HG03342 (cell line): Measurements from ENCODE around the gene ZNF292.
A peak's percentile ranks its signal among the peaks of the same experiment; 100 is the strongest.
"Not testable (repeated sequence)": the region's sequence is repeated elsewhere in the genome, so short reads cannot be mapped to it uniquely, and the experiment has no call there.

Experiments
- ATAC-seq: cut with Tn5 transposase; IDR thresholded peaks from one replicate; pipeline ENCODE4 v1.9.1; 2021; ENCODE audit warnings: mild to moderate bottlenecking, moderate library complexity; ENCODE audit not compliant: unreplicated experiment

The ZNF292 gene

DNA sequence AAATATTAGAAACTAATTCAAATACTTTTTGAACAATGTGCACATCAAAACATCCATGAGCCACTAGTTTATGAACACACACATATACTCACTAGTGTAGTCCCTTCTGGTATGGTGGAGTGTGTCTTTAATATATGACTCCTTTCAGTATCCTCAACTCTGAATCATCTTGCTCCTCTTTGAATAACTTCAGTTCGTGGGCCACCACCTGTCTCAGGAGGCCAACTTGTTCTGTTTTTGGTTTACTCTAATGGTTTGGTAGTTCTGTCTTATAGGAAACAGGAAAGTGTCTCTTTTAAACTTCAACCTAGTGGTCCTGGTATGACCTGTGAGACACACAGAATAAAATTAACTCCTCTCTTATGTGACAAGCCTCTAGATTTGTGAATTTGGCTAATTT, 55.6 kb downstream of the ZNF292 start:
- ATAC-seq = peak; percentile 96

DNA sequence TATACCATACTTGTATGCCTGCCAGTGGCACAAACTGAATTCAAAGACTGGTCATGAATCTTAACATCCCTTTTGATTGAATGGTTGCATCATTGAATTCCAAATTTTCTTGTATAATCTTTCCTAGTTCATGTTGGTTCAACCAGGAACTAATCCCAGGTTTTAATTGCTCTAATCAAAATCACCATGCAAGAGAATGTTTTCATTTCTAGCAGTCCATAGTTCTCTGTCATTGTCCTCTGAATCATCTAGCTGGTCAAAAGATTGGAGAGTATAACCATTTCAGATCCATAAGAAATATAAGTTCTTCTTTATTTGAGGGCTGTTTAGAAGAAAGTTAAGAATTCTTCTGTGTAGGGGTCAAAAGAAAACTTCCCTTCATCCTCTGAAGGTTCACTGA, 57.2 kb downstream of the ZNF292 start:
- no peak for ATAC-seq

DNA sequence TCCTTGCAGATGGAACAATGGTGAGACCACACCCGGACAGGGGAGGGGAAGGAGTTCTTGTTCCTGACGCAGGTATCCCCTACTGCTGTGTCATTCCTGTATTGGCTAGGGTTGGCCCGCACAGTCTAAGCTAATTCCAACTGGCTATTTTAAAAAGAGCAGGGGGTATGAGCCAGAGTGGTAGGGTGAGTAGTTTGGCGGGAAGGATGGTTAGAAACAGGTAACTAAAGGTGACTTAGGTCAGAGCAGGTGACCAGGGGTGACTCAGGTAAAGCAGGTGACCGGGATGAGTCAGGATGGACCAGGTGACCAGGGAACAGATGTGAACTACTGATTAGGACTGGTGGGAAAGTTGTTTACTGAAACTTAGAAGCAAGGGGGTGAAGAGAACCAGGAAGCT, 58.0 kb downstream of the ZNF292 start:
- ATAC-seq = no peak

DNA sequence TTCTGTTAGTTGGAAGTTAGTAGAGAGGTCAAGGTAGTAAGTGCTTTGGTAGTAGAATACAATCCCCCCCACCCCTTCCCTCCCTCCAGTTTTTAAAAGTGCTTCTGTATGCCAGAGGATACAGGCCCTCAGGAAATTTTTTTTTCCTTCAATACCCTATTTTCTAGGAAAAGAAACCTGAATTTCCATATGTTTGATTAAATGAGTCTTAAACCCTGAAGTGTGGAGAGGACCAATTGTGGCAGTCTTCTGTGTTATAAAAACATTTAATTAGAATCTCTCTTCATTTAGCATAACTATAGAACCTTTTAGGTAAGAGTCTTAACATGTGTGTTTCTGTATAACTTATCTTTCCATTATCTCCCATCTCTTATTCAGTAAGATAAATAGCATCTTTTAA, 59.5 kb downstream of the ZNF292 start:
- ATAC-seq = no peak

GRCh38 chr6:87220997-87221396, 65.6 kb downstream of the ZNF292 start:
- ATAC-seq = no peak

GRCh38 chr6:87222676-87223075, 67.3 kb downstream of the ZNF292 start:
- no peak for ATAC-seq

- no peak for ATAC-seq
Observed at GRCh38 chr6:87224971-87225370, 69.6 kb downstream of the ZNF292 start.

GRCh38 chr6:87225511-87225910, 70.1 kb downstream of the ZNF292 start:
- no peak for ATAC-seq

GRCh38 chr6:87225937-87226336, 70.6 kb downstream of the ZNF292 start:
- no peak for ATAC-seq

DNA sequence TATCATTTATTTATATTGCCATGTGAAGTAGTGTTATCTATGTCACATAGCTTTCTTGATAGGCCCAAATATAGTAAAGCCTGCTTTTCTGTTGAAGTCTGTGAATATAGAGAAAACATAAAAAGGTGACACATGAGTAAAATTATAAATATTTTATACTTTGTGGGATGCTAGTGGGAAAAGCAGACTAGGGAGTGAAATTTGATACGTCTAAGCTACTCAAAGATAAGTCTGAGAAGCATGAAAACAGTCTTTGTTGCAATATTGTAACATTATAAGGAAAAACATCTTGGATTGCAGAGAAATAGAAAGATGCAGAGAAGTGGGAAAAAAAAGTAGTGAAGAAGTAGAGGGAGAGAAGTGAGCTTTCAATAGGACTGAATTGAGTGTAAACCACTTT, 75.4 kb downstream of the ZNF292 start:
- ATAC-seq = no peak

- no peak for ATAC-seq
Observed at GRCh38 chr6:87237804-87238203, 82.4 kb downstream of the ZNF292 start.

GRCh38 chr6:87239098-87239635, 83.8 kb downstream of the ZNF292 start:
- ATAC-seq = not testable (repeated sequence)

DNA sequence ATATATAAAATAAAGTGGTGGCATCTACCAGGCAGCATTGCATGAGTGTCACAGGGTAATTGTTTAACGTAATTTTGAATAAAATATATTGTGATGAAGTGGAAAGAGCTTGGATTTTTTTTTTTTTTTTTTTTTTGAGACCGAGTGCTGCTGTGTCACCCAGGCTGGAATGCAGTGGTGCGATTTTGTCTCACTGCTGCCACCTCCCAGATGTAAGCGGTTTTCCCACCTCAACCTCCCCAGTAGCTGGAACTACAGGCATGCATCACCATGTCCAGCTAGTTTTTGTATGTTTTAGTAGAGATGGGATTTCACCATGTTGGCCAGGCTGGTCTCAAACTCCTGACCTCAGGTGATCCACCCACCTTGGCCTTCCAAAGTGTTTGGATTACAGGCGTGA, 85.9 kb downstream of the ZNF292 start:
- ATAC-seq = no peak

GRCh38 chr6:87242311-87242710, 86.9 kb downstream of the ZNF292 start:
- ATAC-seq = no peak

DNA sequence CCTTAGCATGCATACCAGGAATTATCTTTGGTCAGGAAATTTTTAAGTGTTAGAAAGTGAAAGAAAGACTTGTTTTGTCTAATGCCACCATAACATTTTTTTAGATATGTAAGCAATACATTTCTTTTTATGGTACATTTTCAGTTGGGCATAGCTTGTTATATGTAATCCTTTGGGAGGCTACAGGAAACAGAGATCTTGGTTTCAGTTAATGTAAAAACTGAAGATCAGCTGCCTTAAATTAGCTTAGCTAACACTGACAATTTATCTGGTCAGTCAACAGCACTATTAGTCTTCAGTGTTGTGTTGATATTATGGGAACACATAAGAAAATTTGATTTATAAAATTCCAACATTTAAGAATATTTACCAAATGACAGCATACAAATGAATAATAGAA, 88.4 kb downstream of the ZNF292 start:
- ATAC-seq = no peak

GRCh38 chr6:87244380-87244779, 89.0 kb downstream of the ZNF292 start:
- ATAC-seq = no peak

DNA sequence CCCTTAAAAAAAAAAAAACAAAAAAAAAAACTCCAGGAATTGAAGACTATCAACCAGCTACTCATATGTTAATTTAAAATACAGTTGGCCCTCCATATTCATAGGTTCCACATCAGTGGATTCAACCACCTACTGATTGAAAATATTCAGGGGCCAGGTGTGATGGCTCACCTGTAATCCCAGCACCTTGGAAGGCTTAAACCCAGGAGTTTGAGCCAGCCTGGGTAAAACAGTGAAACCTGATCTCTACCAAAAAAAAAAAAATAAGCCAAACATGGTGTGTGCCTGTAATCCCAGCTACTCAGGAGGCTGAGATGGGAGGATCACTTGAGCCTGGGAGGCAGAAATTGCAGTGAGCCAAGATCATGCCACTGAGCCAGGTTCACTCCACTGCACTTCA, 94.7 kb downstream of the ZNF292 start:
- ATAC-seq = no peak

DNA sequence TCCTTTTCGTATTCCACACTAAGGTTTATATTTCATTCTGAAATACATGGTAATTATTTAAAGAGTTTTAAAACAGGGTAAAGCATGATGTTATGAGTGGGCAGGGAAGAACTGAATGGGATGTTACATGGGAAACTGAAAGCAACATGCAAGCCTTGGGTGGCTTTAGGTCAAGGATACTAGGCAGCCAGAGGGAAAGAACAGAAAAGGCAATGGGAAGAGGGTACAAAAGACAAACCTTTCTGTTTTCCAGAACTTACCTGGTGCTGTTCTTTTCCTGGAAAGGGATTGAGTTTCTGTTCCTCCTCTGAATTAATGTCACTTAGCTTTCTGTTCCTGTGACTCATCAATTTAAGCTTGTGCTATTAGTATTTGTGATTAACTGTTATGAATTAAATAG, 95.9 kb downstream of the ZNF292 start:
- ATAC-seq = no peak

GRCh38 chr6:87251725-87252124, 96.4 kb downstream of the ZNF292 start:
- ATAC-seq = no peak

- no peak for ATAC-seq
Observed at GRCh38 chr6:87257046-87257445, 101.7 kb downstream of the ZNF292 start.

DNA sequence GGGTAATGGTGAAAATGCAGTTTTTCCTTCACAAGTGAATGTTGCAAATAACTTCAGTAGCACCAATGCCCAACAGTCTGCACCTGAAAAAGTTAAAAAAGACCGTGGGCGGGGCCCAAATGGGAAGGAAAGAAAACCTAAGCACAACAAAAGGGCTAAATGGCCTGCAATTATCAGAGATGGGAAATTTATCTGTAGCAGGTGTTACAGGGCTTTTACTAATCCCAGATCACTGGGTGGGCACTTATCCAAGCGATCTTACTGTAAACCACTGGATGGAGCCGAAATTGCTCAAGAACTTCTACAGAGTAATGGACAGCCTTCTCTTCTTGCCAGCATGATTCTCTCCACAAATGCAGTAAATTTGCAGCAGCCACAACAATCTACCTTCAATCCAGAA, 102.2 kb downstream of the ZNF292 start:
- ATAC-seq = no peak

GRCh38 chr6:87257975-87258374, 102.6 kb downstream of the ZNF292 start:
- no peak for ATAC-seq

GRCh38 chr6:87259791-87260190, 104.4 kb downstream of the ZNF292 start:
- no peak for ATAC-seq

DNA sequence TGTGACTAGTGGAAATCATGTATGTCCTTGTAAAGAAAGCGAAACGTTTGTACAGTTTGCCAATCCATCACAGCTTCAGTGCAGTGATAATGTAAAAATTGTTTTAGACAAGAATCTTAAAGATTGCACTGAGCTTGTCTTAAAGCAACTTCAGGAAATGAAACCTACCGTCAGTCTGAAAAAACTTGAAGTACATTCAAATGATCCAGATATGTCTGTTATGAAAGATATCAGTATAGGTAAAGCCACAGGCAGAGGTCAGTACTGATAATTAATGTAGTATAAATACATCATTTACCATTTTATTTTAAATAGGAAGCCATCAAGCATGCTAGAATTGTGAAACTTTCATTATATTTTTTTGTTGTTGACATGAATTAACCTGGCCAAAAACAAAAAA, 106.2 kb downstream of the ZNF292 start:
- ATAC-seq = no peak
